ENCODE results near the gene KPNA5.

DNA sequence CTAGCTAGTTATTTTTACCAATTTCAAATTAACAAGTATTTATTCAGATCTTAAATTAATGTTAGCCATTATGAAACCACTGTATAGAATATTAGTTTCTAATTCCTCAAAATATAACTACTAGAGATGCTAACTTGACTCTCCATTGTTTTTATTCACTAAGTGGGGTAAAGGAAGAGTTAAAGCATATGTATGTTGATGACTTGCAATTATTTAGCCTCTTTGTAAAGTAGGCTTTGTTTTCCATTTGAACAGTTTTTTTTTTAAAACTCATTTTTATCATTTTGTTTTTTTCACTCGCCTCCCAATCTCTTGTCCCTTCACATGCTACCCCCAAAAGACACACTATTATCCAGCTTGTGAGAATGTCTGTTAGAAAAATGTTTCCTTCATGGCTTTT, 81.2 kb downstream of the KPNA5 start:
- TF ChIP-seq TAF1 (IDR thresholded peaks at IDR 0.05; ENCODE audit: borderline replicate concordance, low read depth, low read length) (no peak), POLR2AphosphoS5 (IDR thresholded peaks at IDR 0.05; ENCODE audit: low read depth, low read length) (no peak), POLR2A (IDR thresholded peaks at IDR 0.05; ENCODE audit: low read depth, low read length) (no peak)
